GM21360 (cell line): Measurements from ENCODE around the gene FAAP20.

ENCODE experiments used
- ATAC-seq: cut with Tn5 transposase; IDR thresholded peaks from one replicate; pipeline ENCODE4 v1.9.1; 2021; ENCODE audit warnings: mild to moderate bottlenecking, moderate library complexity; ENCODE audit not compliant: unreplicated experiment

The FAAP20 gene

GRCh38 chr1:2180297-2181245 lies 14.0 kb downstream of the FAAP20 start:
- no peak for ATAC-seq

GRCh38 chr1:2179283-2180013 lies 15.1 kb downstream of the FAAP20 start:
- no peak for ATAC-seq

- ATAC-seq: no peak
Observed at GRCh38 chr1:2178875-2179274, 15.7 kb downstream of the FAAP20 start.

- ATAC-seq: no peak
Observed at GRCh38 chr1:2177946-2178538, 16.5 kb downstream of the FAAP20 start.

GRCh38 chr1:2177541-2177940 lies 17.0 kb downstream of the FAAP20 start:
- ATAC-seq: no peak

- ATAC-seq: no peak
Observed at GRCh38 chr1:2176615-2177014, 18.0 kb downstream of the FAAP20 start.

GRCh38 chr1:2175681-2176454 lies 18.7 kb downstream of the FAAP20 start:
- no peak for ATAC-seq

GRCh38 chr1:2175055-2175414 lies 19.5 kb downstream of the FAAP20 start:
- no peak for ATAC-seq

- no peak for ATAC-seq
Observed at GRCh38 chr1:2174348-2175054, 20.1 kb downstream of the FAAP20 start.

GRCh38 chr1:2173546-2174347 lies 20.8 kb downstream of the FAAP20 start:
- no peak for ATAC-seq

GRCh38 chr1:2172551-2173146 lies 21.9 kb downstream of the FAAP20 start:
- ATAC-seq: no peak

- ATAC-seq: no peak
Observed at GRCh38 chr1:2172012-2172411, 22.6 kb downstream of the FAAP20 start.

GRCh38 chr1:2170211-2170610 lies 24.4 kb downstream of the FAAP20 start:
- ATAC-seq: no peak

- ATAC-seq: no peak
Observed at GRCh38 chr1:2169200-2169836, 25.3 kb downstream of the FAAP20 start.

GRCh38 chr1:2168535-2168934 lies 26.0 kb downstream of the FAAP20 start:
- ATAC-seq: no peak

GRCh38 chr1:2168090-2168489 lies 26.5 kb downstream of the FAAP20 start:
- no peak for ATAC-seq

- no peak for ATAC-seq
Observed at GRCh38 chr1:2166695-2167094, 27.9 kb downstream of the FAAP20 start.

GRCh38 chr1:2166254-2166653 lies 28.3 kb downstream of the FAAP20 start:
- ATAC-seq: no peak

- ATAC-seq: no peak
Observed at GRCh38 chr1:2165646-2166045, 28.9 kb downstream of the FAAP20 start.
